PFSK-1 (cell line): ENCODE measurements around the gene NR3C1.

Source experiments
- POLR2AphosphoS5 ChIP-seq: IDR thresholded peaks from 2 replicates; pipeline ENCODE4 v1.6.1; 2012; ENCODE audit warnings: low read depth, mild to moderate bottlenecking, control low read depth, low read length, moderate library complexity
- REST ChIP-seq, 2 experiments: IDR thresholded peaks; 2 replicates each; pipeline versions ENCODE4 v1.6.1 to v1.8.0; 2011 to 2012; ENCODE audit warnings: low read depth in 2 of 2, low read length in 2 of 2, control low read depth in 1 of 2, inconsistent platforms in 1 of 2, mild to moderate bottlenecking in 1 of 2, moderate library complexity in 1 of 2; ENCODE audit not compliant: insufficient read depth in 1 of 2
- SIN3A ChIP-seq: IDR thresholded peaks from 2 replicates; pipeline ENCODE4 v1.6.1; 2012; ENCODE audit warnings: mild to moderate bottlenecking, low read length, moderate library complexity, borderline replicate concordance; ENCODE audit not compliant: insufficient read depth
- TAF1 ChIP-seq: IDR thresholded peaks from 2 replicates; pipeline ENCODE4 v1.6.1; 2012; ENCODE audit warnings: low read length, control low read depth, borderline replicate concordance; ENCODE audit not compliant: insufficient read depth

GRCh38 chr5:143403334-143403592 is 223 bp downstream of the NR3C1 start:
- TF ChIP-seq REST (IDR thresholded peaks at IDR 0.05; ENCODE audit: insufficient read depth in 1 of 2, low read depth in 2 of 2, low read length in 2 of 2) = no peak
- TF ChIP-seq POLR2AphosphoS5 = no peak; the same call in 1 of the 2 replicates
- no peak for TF ChIP-seq TAF1
- no peak for TF ChIP-seq SIN3A
